HG02798 (cell line): ENCODE results near the gene ICAM3.
"Not testable (repeated sequence)": the region's sequence is repeated elsewhere in the genome, so short reads cannot be mapped to it uniquely, and the experiment has no call there.

Experiments
- ATAC-seq: cut with Tn5 transposase; IDR thresholded peaks from one replicate; pipeline ENCODE4 v1.9.1; 2021; ENCODE audit warnings: mild to moderate bottlenecking; ENCODE audit not compliant: unreplicated experiment, poor library complexity

ICAM3 gene

GRCh38 chr19:10339380-10339960 lies at the start of gene ICAM3:
Gene ICAM3, minus strand, starts transcription at chr19:10339624. Its CDS starts 10 bp downstream, at chr19:10339614.
- peak; percentile 73 for ATAC-seq

DNA sequence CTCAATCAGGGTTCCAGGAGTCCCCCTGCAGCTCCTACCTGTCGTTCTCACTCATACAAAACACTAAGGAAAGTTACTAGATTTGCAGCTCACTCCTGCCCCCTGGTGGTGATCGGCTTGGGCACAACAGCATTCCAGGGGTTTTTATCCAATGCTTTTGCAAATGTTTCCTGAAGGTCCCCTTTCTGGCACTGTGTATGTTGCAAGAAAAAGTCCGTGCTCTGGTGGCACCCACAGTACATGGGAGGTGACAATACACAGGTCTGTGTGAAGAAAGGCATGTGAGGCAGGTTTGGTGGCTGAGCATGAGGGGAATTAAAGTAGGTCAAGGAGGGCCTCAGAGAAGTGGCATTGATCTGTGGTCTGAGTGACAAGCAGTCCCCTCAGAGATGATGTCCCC lies 49.5 kb upstream of the ICAM3 start:
- no peak for ATAC-seq

GRCh38 chr19:10384580-10384979 lies 45.2 kb upstream of the ICAM3 start:
- no peak for ATAC-seq

- ATAC-seq = not testable (repeated sequence)
These were observed 43.7 kb upstream of the ICAM3 start for GRCh38 chr19:10383223-10383499.

- peak; percentile 96 for ATAC-seq
These were observed 41.1 kb upstream of the ICAM3 start, which contains the start of gene TYK2 for GRCh38 chr19:10380313-10381102. Gene TYK2, minus strand, starts transcription at chr19:10380572. Its CDS starts 2,166 bp downstream, at chr19:10378406.

- no peak for ATAC-seq
These were observed 40.5 kb upstream of the ICAM3 start for GRCh38 chr19:10379880-10380312.

GRCh38 chr19:10378124-10378523 lies 38.7 kb upstream of the ICAM3 start:
- ATAC-seq = no peak

GRCh38 chr19:10377140-10377640 lies 37.8 kb upstream of the ICAM3 start:
- not testable (repeated sequence) for ATAC-seq

DNA sequence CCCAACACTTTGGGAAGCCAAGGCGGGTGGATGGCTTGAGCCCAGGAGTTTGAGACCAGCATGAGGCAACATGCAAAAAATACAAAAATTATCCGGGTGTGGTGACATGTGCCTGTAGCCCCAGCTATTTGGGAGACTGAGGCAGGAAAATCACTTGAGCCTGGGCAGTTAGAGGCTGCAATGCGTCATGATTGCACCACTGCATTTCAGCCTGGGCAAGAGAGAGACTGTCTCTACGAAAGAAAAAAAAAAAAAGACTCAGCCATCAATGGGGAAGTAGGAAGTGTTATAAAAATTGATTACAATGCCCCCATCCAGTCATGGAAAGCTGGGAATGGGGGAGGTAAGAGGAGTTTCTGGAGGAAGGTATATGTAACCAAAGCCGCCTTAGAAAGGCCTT lies 35.5 kb upstream of the ICAM3 start:
- no peak for ATAC-seq

- no peak for ATAC-seq
These were observed 33.3 kb upstream of the ICAM3 start for GRCh38 chr19:10372690-10373089.

DNA sequence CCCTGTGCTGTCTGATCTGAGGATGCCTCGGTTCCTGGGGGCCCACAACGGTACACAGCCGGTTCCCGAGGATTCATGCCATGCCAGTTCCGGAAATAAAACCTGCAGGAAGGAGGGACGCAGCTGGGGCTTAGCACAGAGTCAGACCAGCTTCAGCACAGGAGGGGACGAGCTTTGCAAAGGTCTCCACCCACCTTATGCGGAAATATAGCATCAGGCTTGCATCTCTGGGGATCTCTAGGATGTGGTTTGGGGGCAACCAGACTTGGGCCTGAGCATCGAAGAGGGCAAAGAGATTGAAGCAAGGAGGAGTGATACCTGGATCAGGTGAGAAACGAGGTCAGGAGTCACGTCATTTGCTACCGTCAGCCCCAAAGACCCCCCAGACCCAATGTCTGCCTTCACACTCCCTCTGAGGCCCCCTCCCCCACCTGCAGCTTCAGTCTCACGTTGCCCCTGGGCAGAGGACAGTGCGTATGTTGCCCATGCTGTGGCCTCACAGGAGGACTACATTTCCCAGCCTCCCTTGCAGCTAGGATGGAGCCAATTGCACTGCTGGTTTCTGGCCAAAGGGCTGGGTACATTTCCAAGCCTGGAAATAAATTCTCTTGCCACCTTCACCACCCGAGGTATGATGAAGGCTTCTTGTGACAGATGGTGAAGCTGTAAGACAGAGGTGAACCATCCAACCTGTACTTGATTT lies 28.8 kb upstream of the ICAM3 start:
- ATAC-seq = no peak

DNA sequence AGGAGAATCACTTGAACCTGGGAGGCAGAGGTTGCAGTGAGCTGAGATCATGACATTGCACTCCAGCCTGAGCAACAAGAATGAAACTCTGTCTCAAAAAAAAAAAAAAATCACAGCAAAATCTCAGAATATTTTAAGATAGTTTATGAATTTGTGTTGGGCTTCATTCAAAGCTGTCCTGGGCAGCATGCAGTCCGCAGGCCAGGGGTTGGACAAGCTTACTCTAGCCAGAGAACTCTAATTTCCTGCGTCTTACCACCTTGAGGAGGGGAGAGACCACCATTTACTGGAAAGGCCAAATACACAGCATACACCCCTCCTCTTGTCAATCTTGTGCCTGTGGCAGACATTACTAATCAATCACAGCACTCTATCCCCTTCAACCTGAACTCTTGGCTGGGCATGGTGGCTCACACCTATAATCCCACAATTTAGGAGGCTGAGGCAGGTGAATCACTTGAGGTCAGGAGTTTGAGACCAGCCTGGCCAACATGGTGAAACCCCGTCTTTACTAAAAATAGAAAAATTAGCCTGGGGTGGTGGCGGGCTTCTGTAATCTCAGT lies 27.6 kb upstream of the ICAM3 start:
- not testable (repeated sequence) for ATAC-seq

- ATAC-seq = no peak
These were observed 26.1 kb upstream of the ICAM3 start for GRCh38 chr19:10365518-10365917.

GRCh38 chr19:10364644-10365043 lies 25.2 kb upstream of the ICAM3 start:
- no peak for ATAC-seq

- no peak for ATAC-seq
These were observed 24.4 kb upstream of the ICAM3 start for GRCh38 chr19:10363789-10364281.

GRCh38 chr19:10362259-10362658 lies 22.8 kb upstream of the ICAM3 start:
- ATAC-seq = no peak

DNA sequence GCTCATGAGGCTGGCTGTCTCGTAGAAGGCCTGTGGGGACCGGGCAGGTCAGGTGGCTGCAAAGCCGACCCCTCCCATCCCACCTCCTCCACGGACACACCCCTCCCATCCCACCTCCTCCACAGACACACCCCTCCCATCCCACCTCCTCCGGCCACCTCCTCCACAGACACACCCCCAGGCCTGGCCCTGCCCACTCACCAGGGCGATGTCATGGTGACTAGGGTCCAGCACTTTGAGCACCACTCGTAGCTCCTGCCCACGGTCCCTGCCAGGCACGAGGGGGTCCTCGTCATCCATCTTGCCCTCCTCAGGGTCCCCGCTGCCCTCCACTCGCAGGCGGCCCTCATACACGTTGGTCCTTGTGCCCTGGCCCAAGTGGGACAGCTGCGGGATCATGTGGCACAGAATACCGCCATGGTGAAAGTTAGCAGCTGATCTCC lies 22.2 kb upstream of the ICAM3 start:
- ATAC-seq = no peak

DNA sequence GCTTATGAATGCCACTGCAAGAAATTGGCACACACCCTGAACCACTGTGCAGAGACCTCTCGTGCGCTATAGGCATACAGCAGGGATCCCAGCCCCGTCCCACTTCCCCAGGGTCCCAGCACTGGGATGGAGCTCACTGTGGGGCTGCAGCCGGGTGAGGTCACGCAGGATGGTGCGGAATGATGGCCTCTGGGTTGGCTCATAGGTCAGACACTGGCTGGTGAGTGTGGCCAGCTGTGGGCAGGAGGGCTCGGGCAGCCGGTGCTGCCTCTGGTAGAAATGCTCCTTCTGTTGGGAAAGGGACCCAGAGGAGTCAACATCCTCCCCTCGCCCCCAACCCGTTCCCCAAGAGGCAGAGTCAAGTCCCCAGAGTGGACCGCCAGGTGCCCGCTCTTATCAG lies 17.0 kb upstream of the ICAM3 start:
- no peak for ATAC-seq

GRCh38 chr19:10353793-10354391 lies 14.5 kb upstream of the ICAM3 start:
- no peak for ATAC-seq
